Kasumi-1 (cell line): Measurements from ENCODE around the gene GPR35.

Experiments used
- DNase-seq, 2 experiments: peaks; one replicate each; lab custom pipeline; 2025; lab: John Stamatoyannopoulos, UW

GPR35 gene

DNA sequence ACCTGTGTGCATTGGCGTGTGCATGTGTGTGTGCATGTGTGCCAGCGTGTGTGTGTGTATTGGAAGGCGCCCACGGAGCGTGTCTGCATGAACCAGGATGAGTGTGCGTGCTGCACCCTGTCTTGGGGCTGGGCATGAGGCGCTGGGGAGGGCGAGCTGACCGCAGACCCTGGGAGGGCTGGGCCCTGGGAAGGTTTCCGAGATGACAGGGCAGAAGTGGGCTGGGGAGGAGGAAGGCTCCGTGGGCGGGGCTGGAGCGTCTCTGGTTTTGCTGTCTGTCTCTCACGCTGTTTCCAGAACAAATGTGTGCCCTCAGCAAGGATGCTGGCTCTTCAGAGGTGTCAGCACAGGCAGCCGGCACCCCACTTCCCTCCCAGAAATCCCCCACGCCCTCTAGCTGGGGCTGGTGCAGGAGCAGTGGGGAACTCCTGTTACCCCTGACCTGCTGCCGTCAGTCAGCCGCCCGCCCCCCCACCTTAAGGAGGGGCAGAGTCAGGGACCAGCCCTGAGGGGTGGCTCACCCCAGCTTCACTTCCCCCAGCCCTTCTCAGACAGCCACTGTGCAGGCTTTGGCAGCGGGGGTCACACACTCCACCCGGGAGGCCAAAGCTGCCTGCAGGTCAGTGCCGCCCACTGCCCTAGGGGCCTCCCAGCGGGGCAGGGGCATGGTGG lies at the start of gene GPR35:
Gene GPR35 (plus strand): TSS at position 531 of the 672 bp plus-strand sequence. CDS start 4,473 bp downstream, outside the sequence.
- peak; percentile 8 to 9 for DNase-seq

DNA sequence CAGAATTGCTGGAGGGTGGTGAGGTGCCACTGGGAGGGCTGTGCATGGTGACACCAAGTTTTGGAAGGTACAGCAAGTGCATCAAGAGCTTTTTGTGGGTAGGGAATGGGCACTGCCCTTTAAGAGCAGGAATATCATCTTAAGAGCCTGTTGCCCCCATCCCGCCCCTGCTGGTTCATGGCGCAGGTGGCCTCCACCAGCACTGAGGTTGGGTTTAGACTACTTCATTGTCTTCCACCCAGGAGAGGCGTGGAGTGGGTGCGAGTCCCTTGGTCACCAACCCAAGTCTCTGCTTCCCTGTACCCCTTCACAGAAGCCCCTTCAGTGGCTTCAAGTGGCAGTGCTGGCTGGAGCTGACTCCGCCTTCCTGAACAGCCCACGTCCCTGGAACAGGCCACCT lies 49.2 kb upstream of the GPR35 start:
- DNase-seq, result no peak

DNA sequence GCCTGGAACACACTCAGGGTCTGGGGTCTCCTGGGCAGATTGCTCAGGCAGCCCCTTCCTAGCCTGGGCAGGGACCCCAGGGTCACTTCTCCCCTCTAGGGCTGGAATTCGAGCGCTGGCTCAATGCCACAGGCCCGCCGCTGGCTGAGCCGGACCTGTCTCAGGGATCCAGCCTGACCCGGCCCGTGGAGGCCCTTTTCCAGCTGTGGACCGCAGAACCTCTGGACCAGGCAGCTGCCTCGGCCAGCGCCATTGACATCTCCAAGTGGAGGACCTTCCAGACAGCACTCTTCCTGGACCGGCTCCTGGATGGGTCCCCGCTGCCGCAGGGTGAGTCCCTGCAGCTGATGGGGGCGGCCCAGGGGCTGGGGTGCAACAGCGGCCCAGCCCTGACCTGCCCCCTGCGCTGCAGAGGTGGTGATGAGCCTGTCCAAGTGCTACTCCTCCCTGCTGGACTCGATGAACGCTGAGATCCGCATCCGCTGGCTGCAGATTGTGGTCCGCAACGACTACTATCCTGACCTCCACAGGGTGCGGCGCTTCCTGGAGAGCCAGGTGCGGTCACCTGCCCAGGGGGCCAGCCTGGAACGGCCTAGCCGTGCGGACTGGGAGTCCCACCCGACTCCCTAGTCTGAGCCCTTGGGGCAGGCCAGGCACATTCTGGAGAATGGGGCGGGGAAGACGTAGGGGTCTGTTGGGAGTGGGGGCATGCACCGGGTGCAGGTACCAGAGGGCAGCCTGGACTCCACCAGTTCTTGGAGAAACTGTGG lies 48.7 kb upstream of the GPR35 start:
- no peak for DNase-seq

DNA sequence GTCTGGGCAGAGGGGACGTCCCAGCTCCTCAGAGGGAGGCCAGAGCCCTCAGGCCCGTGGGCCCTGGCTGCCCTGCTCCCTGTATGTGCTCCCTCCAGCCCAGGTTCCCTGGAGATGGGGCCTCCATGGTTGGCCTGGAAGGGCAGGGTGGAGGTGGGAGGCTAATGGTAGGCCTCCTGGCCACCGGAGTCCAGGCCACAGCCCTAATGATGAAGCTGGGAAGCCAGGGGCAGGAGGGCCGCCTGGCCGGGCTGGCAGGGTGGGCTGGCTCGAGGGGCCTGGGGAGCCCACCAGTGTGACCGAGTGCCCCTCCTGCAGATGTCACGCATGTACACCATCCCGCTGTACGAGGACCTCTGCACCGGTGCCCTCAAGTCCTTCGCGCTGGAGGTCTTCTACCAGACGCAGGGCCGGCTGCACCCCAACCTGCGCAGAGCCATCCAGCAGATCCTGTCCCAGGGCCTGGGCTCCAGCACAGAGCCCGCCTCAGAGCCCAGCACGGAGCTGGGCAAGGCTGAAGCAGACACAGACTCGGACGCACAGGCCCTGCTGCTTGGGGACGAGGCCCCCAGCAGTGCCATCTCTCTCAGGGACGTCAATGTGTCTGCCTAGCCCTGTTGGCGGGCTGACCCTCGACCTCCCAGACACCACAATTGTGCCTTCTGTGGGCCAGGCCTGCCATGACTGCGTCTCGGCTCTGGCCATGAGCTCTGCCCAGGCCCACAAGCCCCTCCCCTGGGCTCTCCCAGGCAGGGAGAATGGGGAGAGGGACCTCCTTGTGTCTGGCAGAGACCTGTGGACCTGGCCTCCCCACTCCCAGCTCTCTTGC lies 47.8 kb upstream of the GPR35 start:
- no peak for DNase-seq

- DNase-seq, result no peak
These were observed 47.2 kb upstream of the GPR35 start for GRCh38 chr2:240578110-240578450.

- DNase-seq, result no peak
These were observed 46.8 kb upstream of the GPR35 start for GRCh38 chr2:240578488-240578887.

- no peak for DNase-seq
These were observed 46.1 kb upstream of the GPR35 start for GRCh38 chr2:240579071-240579762.

DNA sequence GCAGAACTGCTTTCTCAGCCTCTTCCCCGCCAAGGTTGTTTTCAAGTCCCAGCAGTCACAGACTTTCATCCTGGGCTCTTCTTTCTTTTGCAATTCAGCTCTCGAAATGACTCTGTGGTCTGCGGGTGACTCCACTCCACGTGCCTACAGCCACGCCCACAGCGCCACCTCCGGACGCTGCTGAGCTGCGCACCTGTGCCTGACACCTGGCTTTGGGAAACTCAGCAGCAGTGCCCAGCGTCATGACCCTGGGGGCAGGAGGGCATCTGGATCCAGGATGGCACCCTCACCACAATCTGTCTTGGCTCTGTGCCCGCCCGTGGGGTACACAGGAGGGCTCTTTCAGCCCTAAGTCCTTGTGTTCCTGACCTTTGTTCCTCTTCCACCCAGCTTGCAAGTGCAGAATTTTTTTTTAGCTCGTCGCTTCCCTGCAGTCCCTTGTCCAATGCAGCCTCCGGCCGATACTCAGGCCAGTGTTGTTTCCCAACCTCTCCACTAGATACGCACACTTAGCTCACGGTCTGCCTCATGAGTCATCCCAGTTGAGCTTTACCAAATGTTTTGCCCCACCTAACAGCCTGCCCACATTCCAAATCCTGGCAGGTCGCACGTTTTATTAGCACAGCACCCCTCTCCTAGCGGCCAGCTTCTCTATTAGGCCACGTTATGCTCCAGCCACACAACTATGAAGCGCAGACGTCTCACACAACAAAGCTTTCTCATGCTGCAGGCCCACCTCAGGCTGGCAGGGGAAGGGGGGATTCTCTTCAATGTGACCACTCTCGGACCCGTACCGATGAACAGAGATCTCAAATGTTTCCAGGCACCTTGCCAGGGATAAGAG lies 45.3 kb upstream of the GPR35 start:
- DNase-seq, result peak; percentile 4 to 10

- DNase-seq, result no peak
These were observed 43.5 kb upstream of the GPR35 start for GRCh38 chr2:240581811-240582210.

DNA sequence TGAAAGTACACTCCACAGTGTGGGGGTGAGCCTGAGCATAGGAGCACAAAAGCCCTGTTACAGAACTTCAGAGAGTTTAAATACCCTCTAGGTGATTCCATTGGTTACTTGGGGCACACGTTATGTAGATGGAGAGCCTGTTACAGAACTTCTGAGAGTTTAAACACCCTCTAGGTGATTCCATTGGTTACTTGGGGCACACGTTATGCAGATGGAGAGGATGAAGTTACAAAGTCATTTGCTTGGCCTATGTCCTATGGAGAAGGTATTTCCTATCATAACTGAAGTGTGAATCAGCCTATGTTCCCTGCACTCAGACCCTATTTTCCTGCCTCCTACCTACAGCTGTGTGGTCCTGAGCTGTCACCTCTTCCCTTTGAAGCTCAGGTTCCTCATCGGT lies 42.5 kb upstream of the GPR35 start:
- no peak for DNase-seq

DNA sequence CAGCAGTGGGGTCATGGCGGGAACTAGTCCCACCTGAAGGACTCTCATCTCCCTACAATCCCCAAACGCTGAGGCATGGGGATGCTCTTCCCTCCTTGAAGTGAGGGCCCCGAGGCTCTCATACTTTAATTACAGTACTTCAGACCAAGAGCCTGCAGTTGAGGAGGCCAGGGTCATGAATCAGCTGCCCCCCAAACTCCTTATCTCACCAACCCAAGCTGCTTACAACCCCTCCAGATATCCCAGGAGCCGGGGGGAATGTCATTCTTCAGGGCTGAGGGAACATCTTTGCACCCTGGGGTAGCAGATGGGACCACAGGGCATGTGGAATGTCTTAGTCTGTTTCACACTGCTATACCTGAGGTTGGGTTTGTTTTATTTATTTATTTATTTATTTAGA lies 41.5 kb upstream of the GPR35 start:
- no peak for DNase-seq

DNA sequence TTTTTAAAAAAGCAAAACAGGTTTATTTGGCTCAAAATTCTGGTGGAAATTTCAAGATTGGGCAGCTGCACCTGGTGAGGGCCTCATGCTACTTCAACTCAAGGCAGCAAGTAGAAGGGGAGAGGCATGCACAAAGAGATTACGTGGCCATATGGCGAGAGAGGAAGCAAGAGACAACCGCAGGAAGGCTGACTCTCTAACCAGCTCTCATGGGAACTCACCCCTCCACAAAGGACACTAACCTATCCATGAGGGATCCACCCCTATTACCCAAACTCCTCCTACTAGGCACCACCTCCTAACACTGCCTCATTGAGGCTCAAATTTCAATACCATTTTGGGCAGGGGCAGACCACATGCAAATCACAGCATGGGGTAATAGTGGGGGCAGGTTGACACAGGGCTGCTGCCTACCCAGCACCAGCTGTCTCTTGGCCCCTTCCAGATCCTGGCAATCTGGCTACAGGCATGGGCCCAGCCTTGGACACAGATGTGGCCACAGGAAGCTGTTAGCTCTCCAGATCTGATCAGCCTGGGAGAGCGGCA lies 40.7 kb upstream of the GPR35 start:
- DNase-seq, result peak; percentile 88 to 90

DNA sequence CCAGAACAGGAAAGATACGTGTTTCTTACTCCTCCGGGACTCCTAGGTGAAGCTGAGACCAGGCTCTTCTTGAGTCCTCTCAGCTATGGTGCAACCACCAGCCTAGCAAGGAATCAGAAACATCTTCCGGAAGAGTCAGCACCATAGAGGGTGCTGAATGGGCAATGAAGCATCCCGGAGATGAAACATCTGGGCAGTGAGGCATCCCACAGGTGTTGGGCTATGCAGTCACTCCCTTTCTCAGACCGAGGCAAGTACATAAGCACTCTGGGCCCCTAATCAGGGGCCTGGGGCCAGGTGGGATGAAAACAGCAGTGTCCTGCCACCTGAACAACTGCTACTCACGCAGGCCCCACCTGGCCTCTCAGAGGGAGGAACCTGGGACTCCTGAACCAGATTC lies 40.2 kb upstream of the GPR35 start:
- no peak for DNase-seq

DNA sequence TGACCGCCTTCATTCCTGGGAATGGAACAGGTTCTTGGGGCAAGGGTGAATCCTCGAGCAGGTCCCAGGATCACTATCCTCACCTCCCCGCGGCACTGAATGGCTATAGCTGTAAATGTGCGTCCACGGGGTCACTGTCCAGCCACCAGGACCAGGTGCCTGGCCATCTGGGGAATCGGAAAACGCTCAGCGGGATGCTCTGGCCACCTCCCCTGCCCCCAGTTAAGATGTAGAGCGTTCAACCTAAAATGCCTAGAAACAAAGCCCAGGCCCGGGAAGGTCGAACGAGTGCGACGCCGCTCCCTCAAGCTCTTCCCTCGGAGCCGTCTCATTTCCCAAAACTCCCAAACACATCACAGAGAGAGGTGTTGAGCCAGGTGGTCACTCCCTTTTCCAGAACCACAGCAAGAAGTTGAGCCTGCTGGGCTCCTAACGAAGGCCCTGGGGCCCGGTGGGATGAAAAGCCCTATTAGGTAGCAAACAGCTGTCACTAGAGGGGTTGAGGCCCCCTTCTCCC lies 39.5 kb upstream of the GPR35 start:
- DNase-seq, result no peak

DNA sequence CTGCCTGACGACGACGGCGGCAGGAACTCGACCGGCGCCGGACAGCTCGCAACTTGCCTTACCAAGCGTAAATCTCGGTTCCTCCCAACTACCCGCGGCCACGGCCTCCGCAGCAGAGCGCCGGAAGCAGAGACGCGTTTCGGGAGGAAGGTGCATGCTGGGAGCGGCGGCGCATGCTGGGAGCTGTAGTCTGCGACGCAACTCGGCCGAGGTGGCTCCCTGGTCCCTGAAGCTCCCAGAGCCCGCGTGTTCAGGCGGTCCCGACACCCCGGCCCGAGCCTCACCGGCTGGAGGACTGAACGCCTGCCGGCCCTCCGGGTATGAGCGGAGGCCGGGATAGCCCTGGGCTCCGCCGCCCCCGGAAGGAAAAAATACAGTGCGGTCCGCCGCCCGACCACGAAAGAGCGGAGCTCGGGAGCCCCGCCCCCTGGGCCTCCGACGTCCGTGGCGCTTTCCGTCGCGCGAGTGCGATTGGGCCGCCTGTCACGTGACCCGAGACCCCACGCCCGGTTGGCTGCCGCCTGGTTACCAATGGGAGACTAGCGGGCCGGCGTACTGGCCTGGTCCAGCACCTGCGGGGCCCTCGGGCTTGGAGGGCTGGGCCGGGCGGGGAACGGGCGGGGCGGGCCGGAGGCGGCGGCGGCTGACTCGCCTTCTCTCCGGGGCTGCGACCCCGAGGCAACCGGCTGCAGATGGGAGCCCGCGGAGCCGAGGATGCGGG lies 38.9 kb upstream of the GPR35 start, which contains the start of gene CAPN10:
Gene CAPN10 (plus strand): TSS at position 537 of the 721 bp plus-strand sequence. CDS start 178 bp downstream, at position 715.
- DNase-seq, result peak; percentile 68 to 75

GRCh38 chr2:240586919-240587800 lies 38.1 kb upstream of the GPR35 start:
- peak in 1 of 2 experiments; percentile 1 for DNase-seq

DNA sequence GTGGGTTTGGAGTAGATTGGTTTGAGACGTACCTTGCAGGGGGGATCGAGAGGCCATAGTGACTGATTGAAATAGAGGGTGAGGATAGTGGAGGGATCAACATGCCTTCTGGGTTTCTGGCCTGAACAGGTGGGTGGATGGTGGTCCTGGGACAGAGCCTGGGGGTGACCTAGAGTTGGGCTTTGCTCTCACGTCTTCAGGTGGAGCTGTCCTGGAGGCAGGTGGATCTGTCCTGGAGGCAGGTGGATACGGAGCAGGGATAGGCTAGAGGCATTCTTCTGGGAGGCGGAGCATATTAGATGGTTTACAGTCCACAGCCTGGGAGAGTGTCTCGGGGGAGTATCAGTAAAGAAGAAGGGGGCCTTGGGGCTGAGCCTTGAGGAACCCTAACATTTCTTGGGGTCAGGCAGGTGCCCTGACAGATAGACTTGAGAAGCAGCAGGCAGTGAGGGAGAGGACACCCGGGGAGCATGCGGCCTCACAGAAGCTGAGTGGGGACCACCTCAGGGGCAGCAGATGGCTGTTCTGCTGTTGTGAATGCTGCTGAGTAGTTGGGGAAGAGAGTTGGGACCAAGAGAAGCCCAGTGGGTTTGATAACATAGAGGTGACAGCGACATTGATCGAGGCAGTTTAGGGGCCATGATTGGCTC lies 37.1 kb upstream of the GPR35 start:
- no peak for DNase-seq

DNA sequence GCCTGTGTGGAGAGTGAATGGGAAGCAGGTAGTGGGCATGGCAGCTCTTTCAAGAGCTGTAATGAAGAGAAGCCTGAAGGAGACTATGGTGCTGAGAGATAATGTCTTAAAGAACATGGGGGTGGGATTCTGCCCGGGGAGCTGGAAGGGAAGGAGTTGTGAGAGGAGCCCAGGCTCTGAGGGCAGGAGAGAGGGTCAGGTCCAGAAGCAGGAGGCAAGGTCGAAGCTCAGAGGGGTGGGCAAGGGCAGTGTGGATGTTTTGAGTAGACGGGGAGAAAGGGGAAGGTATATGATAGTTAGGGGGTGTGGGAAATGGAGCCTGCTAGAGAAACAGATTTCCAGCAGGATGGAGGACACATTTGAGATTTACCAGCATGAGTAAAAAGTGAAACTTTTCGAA lies 36.6 kb upstream of the GPR35 start:
- no peak for DNase-seq
